Activated CD8-positive, alpha-beta T cell treated with anti-CD3 and anti-CD28 coated beads for 36 hours (primary cell): ENCODE measurements around the gene PSMB10. TPM values are rescaled to one million over a fixed set of nuclear protein-coding genes. Genes with fewer than 3 reads are reported as not detected.

Experiments
- ATAC-seq: fragments of 200-7000 bp; cut with Tn5 transposase; one replicate; pipeline ENCODE4 v1.10.0; 2021; ENCODE audit warnings: mild to moderate bottlenecking, moderate library complexity
- CTCF ChIA-PET: fragments of 350-600 bp; sonication (Branson Sonifier 250); formaldehyde crosslinking; loops from one replicate; lab custom pipeline; 2021; ENCODE audit warnings: antibody characterized with exemption; lab: Charles Lee
- POLR2A ChIA-PET: fragments of 350-600 bp; sonication (Branson Sonifier 250); formaldehyde crosslinking; loops from one replicate; lab custom pipeline; 2021; ENCODE audit warnings: antibody characterized with exemption; lab: Charles Lee
- DNase-seq: peaks from one replicate; pipeline ENCODE4 v3.0.0-alpha.2; 2020
- H3K27ac Mint-ChIP-seq: one replicate; pipeline ENCODE4 v1.8.0; 2021; ENCODE audit warnings: mild to moderate bottlenecking, mixed read lengths
- H3K27me3 Mint-ChIP-seq: one replicate; pipeline ENCODE4 v1.8.0; 2021; ENCODE audit warnings: mixed read lengths
- H3K36me3 Mint-ChIP-seq: one replicate; pipeline ENCODE4 v1.8.0; 2021; ENCODE audit warnings: low read depth, mixed read lengths
- H3K4me1 Mint-ChIP-seq: one replicate; pipeline ENCODE4 v1.8.0; 2021; ENCODE audit warnings: low read depth, mixed read lengths
- H3K4me3 Mint-ChIP-seq: one replicate; pipeline ENCODE4 v1.8.0; 2021; ENCODE audit warnings: mild to moderate bottlenecking, moderate library complexity, mixed read lengths
- H3K9me3 Mint-ChIP-seq: one replicate; pipeline ENCODE4 v1.8.0; 2021; ENCODE audit warnings: mixed read lengths
- intact Hi-C: fragments of 100-400 bp; cut with micrococcal nuclease; formaldehyde crosslinking; loops from one replicate; pipeline ENCODE4 v1.10.0; 2022
- total RNA-seq, 2 experiments: library from RNA; stranded (reverse); gene quantifications; one replicate each; pipeline ENCODE4 v1.2.3, GENCODE V29; 2021
- TF ChIP-seq, protein P1 (sequence below): fragments of 200-600 bp; IDR thresholded peaks from one replicate; pipeline ENCODE4 v1.8.0; 2022; ENCODE audit warnings: antibody characterized with exemption, mild to moderate bottlenecking

The PSMB10 gene
- total RNA-seq, 2 experiments from 2014 or later: 205 to 206 TPM

- ChIA-PET POLR2A (interaction anchor here (1.0 kb wide), 1 partner anchor 19 kb away, joined by 6 read pairs; no protein-coding TSS in a partner anchor), CTCF (no interaction called here)
- Mint-ChIP-seq H3K27me3 (no peaks in the 10 kb centered on the region), H3K4me1 (no peaks in the 10 kb centered on the region), H3K27ac (no peak overlapping the region), H3K9me3 (no peaks in the 10 kb centered on the region), H3K36me3 (peaks cover 26% of the 10 kb centered on the region), H3K4me3 (no peak overlapping the region)
- TF ChIP-seq, protein P1, sequence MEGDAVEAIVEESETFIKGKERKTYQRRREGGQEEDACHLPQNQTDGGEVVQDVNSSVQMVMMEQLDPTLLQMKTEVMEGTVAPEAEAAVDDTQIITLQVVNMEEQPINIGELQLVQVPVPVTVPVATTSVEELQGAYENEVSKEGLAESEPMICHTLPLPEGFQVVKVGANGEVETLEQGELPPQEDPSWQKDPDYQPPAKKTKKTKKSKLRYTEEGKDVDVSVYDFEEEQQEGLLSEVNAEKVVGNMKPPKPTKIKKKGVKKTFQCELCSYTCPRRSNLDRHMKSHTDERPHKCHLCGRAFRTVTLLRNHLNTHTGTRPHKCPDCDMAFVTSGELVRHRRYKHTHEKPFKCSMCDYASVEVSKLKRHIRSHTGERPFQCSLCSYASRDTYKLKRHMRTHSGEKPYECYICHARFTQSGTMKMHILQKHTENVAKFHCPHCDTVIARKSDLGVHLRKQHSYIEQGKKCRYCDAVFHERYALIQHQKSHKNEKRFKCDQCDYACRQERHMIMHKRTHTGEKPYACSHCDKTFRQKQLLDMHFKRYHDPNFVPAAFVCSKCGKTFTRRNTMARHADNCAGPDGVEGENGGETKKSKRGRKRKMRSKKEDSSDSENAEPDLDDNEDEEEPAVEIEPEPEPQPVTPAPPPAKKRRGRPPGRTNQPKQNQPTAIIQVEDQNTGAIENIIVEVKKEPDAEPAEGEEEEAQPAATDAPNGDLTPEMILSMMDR: no peak
- intact Hi-C loops: no loop called here
- ATAC-seq (no peak), DNase-seq (no peak)
Measured at GRCh38 chr16:67954421-67955196, 18.0 kb upstream of the PSMB10 start.

DNA sequence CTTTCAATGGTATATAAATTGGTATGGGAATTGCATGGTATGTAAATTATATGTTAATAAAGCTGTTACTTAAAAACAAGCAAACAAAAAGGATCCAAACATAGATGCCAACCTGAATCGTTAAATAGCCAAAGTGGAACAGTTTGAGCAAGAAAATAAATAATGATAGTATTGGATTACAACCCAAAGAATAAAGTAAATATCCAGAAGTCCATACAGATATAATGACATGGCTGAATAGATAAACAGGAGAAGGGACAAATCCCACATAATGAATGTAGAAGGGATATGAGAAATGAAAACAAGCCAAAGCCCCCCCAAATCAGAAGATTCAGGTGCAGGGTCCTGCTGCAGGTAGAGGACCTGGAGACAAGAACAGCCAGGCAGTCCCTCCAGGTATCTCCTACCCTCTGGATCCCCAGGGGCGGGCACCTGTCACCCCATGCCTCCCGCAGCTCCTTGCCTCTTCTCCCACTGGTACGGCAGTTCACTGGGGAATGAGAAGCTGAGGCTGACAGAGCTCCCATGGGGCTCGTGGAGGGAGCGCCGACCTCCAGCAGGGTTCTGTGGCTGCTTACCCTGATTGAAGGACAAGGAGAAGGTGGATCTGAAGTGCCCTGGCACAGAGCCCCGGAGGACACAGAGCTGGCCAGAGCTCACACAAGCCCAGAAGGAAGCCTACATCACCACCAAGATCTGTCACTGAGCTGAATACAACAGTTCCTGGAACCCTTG lies 17.2 kb upstream of the PSMB10 start:
- H3K27ac Mint-ChIP-seq: no peak overlapping the region
- no peak overlapping the region for H3K4me3 Mint-ChIP-seq
- ChIA-PET POLR2A (interaction anchor here (0.6 to 1.1 kb wide), 4 partner anchors 12 to 213 kb away, joined by 3 to 6 read pairs (median 4); no protein-coding TSS in a partner anchor), CTCF (interaction anchor here (1.5 to 1.7 kb wide), 2 partner anchors 12 to 87 kb away, joined by 4 to 6 read pairs; no protein-coding TSS in a partner anchor)
- H3K27me3 Mint-ChIP-seq: no peaks in the 10 kb centered on the region
- H3K9me3 Mint-ChIP-seq: no peaks in the 10 kb centered on the region
- peaks cover 24% of the 10 kb centered on the region for H3K36me3 Mint-ChIP-seq
- DNase-seq: no peak
- ATAC-seq: no peak
- no peaks in the 10 kb centered on the region for H3K4me1 Mint-ChIP-seq
- TF ChIP-seq, protein P1: no peak
- intact Hi-C loops: no loop called here

DNA sequence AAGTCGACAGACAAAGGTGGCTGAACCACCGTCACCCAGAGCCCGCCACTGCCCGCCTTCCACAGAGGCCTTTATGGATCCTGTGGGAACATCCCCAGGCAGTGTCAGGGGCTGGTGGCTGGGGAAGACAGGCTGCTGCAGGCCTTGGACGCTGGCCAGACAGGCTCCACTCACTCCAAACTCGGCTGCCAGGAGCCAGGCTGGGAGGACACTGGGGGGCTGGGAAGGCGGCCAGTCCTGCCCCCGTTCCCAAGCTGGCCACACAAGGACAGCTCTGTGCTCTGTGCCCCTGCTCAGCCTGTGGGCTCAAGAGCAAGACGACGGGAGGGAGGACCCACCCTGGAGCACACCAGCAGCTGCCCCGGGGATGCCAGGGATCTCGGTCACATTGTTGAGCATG lies 14.8 kb upstream of the PSMB10 start:
- POLR2A ChIA-PET: interaction anchor here (0.5 to 1.8 kb wide), 3 partner anchors 11 to 377 kb away, joined by 3 to 4 read pairs (median 3); no protein-coding TSS in a partner anchor
- DNase-seq: no peak
- no peaks in the 10 kb centered on the region for H3K4me1 Mint-ChIP-seq
- intact Hi-C loops: no loop called here
- H3K27me3 Mint-ChIP-seq: no peaks in the 10 kb centered on the region
- peaks cover 12% of the 10 kb centered on the region for H3K36me3 Mint-ChIP-seq
- CTCF ChIA-PET: interaction anchor here (0.5 to 2.7 kb wide), 2 partner anchors 10 to 182 kb away, joined by 3 to 18 read pairs; no protein-coding TSS in a partner anchor
- no peak overlapping the region for H3K4me3 Mint-ChIP-seq
- ATAC-seq: no peak
- TF ChIP-seq, protein P1: no peak
- no peak overlapping the region for H3K27ac Mint-ChIP-seq
- no peaks in the 10 kb centered on the region for H3K9me3 Mint-ChIP-seq

DNA sequence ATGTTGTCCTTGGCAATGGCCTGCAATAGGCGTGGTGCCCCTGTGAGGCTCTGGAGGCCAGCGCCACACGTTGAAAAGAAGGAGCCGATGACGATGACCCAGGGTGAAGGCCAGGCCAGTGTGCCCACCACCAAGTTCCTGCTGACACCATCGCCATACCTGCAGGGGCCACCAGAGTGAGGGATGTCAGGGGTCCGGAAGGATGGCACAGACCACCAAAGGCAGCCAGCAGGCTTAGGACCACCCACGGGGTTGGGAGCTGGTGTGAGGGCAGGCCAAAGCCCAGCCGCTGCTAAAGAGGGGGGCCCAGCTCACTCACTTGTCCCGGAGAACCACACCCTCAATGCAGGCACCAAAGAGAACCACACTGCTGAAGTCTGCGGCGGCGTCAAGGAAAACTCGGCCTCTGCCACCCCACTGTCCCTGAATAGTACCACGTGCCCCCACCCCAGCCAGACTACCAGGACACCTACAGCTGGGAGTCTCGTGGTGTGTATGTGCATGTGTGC lies 13.7 kb upstream of the PSMB10 start:
- Mint-ChIP-seq H3K36me3 (peaks cover 17% of the 10 kb centered on the region), H3K4me3 (no peak overlapping the region), H3K9me3 (no peaks in the 10 kb centered on the region), H3K27me3 (no peaks in the 10 kb centered on the region), H3K27ac (no peak overlapping the region), H3K4me1 (no peaks in the 10 kb centered on the region)
- TF ChIP-seq, protein P1: no peak
- ChIA-PET POLR2A (interaction anchor here (1.0 to 1.8 kb wide), 2 partner anchors 10 to 11 kb away, joined by 3 to 4 read pairs; no protein-coding TSS in a partner anchor), CTCF (interaction anchor here (2.7 kb wide), 1 partner anchor 9 kb away, joined by 18 read pairs; no protein-coding TSS in a partner anchor)
- ATAC-seq (no peak), DNase-seq (no peak)
- intact Hi-C loops: no loop called here
